GM23248 (cell line): ENCODE measurements around the gene GDF7.

Experiments
- EZH2 ChIP-seq: fragments of 200-600 bp; sonication (generic); IDR thresholded peaks from 2 replicates; pipeline ENCODE4 v1.6.1; 2018; ENCODE audit warnings: antibody characterized with exemption, mild to moderate bottlenecking; ENCODE audit not compliant: insufficient read depth, poor library complexity, severe bottlenecking
- EZH2phosphoT487 ChIP-seq: fragments of 200-600 bp; sonication (generic); IDR thresholded peaks from 2 replicates; pipeline ENCODE4 v1.6.1; 2018; ENCODE audit warnings: antibody characterized with exemption, moderate library complexity, mild to moderate bottlenecking, low read depth; ENCODE audit not compliant: insufficient read depth

DNA sequence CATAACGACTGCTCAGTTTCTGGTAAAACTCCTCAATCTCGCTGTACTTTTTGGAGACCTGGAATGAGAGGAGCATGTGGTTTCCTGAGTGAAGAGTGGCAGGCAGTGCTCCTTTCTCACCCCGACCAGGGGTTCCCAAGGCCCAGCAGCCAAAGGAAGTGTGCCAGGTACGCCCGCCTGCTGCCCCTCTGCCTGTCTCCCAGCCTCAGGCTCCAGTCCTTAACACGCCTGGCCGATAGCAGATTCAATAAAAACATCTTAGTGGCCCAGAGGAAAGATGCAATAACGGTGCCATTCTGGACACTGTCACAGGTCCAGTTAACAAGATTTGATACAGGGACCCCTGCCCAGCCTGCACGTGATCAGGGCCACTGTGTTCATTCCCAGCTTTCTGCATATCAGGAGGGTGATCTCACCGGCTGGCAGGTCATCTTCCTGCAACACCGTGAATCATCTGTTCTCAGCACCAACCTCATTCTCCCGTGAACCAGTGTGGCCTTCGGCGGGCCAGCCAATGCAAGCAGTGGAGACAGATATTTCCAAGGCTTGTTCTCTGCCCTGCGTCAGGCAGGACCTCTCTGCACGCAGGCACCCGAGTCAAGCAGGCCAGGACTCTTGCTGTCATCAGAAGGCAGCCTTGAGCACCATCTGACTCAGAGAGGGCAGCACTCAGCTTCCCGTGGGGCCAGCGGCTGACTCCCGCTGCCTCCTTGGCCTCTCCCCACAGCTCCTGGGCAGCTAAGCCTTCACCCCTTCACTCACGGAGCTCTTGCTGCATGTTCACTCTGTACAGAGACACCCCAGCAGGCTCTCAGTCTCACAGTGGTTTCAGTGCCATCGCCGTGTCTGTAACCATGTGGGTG is 25.6 kb upstream of the GDF7 start:
- TF ChIP-seq EZH2 (no peak), EZH2phosphoT487 (no peak)
